ENCODE results near the gene EFCAB8.

GRCh38 chr20:32970973-32971300 is 112.2 kb downstream of the EFCAB8 start:
- TF ChIP-seq TAF1 (IDR thresholded peaks at IDR 0.05; ENCODE audit: low read depth, low read length) (no peak), POLR2AphosphoS5 (IDR thresholded peaks at IDR 0.05; ENCODE audit: low read depth, low read length) (no peak), PAX5 (IDR thresholded peaks at IDR 0.05; ENCODE audit: insufficient read depth, low read length, severe bottlenecking) (no peak), POLR2A (IDR thresholded peaks at IDR 0.05; ENCODE audit: low read depth, low read length) (no peak), SPI1 (IDR thresholded peaks at IDR 0.05; ENCODE audit: low read depth, low read length) (no peak), POU2F2 (IDR thresholded peaks at IDR 0.05; ENCODE audit: low read depth, low read length) (no peak)

Measured in GM12891 (cell line).